Stimulated activated CD8-positive, alpha-beta memory T cell treated with anti-CD3 and anti-CD28 coated beads, Interleukin-15, amount 100 ng/mL, for 1 hour (primary cell): ENCODE results near the gene MIP.
"Not testable (repeated sequence)": the region's sequence is repeated elsewhere in the genome, so short reads cannot be mapped to it uniquely, and the experiment has no call there.

Experiments used
- DNase-seq: peaks from one replicate; pipeline ENCODE4 v3.0.0-alpha.2; 2020; ENCODE audit warnings: low read depth

MIP gene

GRCh38 chr12:56454557-56454956, at the start of gene MIP:
TSS of gene MIP (minus strand) at chr12:56454657. CDS start at chr12:56454613, 44 bp downstream.
- no peak for DNase-seq

- DNase-seq = not testable (repeated sequence)
Observed at GRCh38 chr12:56499879-56500278, 45.4 kb upstream of the MIP start.

GRCh38 chr12:56499452-56499851, 45.0 kb upstream of the MIP start:
- DNase-seq = not testable (repeated sequence)

DNA sequence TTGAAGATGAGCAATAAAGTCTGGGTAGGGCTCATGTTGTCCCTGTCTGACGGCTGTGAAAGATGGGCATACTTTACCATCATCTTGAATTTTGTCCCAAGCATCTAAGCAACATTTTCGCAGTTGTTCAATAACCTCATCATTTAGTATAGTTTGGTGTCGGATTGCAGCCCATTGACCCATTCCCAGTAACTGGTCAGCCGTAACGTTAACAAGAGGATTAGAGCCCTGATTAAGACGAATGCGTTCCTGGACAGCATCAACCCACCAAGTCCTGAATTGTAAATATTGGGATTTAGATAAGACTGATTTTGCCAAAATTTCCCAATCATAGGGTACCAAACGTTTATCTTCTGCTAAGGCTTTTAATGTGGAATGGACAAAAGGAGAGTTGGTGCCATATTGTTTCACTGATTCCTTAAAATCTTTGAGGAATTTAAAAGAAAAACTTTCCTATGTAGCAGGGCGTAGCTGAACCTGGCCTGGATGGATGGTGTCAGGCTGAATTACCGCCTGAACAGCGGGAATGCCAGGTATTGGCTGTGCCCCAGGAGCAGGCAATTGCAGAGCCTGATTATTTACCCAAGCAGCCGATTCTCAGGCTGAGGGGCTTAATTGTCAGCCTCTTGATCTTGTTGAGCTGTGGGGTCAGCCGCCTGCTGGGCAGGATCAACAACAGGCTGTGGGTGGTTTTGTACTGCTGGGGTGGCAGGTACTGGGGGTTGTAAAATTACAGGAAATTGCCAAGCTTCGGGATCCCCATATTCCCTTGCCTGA, 43.9 kb upstream of the MIP start:
- DNase-seq = not testable (repeated sequence)

DNA sequence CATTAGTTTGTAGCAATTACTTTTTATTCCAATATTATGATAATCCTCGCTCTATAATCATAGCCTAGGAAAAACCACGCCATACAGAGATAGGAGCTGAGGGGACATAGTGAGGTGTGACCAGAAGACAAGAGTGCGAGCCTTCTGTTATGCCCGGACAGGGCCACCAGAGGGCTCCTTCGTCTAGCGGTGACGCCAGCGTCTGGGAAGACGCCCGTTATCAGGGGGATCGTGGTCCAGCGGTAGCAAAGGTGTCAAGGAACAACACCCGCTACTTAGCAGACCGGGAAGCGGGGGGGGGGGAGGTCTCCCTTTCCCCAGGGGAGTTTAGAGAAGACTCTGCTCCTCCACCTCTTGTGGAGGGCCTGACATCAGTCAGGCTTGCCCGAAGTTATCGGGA, 42.2 kb upstream of the MIP start:
- DNase-seq = peak; percentile 42

DNA sequence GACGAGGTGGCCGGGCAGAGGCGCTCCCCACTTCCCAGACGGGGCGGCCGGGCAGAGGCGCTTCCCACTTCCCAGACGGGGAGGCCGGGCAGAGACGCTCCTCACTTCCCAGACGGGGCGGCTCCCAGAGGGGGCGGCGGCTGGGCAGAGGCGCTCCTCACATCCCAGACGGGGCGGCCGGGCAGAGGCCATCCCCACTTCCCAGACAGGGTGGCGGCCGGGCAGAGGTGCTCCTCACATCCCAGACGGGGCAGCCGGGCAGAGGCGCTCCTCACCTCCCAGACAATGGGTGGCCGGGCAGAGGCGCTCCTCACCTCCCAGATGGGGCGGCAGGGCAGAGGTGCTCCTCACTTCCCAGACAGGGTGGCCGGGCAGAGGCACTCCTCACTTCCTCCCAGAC, 40.0 kb upstream of the MIP start:
- not testable (repeated sequence) for DNase-seq

GRCh38 chr12:56494106-56494415, 39.6 kb upstream of the MIP start:
- DNase-seq = not testable (repeated sequence)

DNA sequence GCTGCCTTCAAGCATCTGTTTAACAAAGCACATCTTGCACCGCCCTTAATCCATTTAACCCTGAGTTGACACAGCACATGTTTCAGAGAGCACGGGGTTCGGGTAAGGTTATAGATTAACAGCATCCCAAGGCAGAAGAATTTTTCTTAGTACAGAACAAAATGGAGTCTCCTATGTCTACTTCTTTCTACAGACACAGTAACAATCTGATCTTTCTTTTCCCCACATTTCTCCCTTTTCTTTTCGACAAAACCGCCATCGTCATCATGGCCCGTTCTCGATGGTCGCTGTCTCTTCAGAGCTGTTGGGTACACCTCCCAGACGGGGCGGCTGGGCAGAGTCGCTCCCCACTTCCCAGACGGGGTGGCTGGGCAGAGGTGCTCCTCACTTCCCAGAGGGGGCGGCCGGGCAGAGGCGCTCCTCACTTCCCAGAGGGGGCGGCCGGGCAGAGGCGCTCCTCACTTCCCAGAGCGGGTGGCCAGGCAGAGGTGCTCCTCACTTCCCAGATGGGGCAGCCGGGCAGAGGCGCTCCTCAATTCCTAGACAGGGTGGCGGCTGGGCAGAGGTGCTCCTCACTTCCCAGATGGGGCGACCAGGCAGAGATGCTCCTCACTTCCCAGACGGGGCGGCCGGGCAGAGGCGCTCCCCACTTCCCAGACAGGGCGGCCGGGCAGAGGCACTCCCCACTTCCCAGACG, 39.1 kb upstream of the MIP start:
- not testable (repeated sequence) for DNase-seq

- DNase-seq = no peak
Observed at GRCh38 chr12:56490360-56490759, 35.9 kb upstream of the MIP start.

DNA sequence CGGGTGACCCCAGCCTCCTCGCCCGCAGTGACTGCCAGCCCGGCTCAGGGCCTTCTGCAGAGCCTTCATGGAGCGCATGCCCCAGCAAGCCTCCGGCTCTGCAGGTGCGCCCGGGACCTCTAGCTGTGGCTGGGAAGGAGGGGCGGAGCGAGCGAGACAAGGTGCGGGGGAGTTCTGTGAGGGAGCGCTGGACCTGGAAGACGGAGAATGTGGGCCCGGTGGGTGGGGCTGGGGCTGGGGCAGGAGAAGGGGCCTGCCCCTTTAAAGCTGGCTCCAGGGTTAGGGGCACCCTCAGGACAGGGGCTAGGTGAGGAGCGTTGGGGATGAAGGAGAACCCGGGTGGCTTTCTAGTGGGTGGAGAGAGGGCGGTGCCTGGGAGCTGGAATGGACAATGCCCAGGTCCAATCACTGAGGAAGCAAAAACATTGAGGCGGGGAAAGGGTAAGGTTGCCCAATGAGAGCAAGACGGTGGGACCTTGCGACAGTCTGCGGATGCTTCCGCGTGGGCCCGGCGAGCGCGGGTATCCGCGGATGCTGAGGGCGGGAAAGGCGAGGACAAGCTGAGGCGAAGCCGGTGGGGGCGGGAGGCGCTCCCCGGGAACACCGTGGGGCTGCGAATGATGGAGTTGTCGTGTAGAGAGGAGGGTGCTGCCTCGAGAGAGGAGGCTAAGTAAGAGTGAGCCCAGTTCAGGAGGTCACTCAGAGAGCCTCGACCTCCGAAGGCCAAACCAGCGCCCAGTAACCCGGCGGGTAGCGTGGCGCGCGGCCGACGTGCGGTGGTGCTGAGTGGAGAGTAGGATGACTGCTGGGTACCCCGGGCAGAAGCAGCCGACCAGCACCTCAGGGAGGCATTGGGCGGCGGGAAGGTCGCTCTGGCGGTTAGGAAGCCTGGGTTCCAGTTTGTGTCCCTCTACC, 33.8 kb upstream of the MIP start, which contains the start of gene GLS2:
GLS2 (minus strand) TSS at position 121 of the 915 bp plus-strand sequence; CDS start at position 78, 43 bp downstream.
- peak; percentile 46 for DNase-seq

- DNase-seq = no peak
Observed at GRCh38 chr12:56487448-56488040, 33.1 kb upstream of the MIP start.

- DNase-seq = no peak
Observed at GRCh38 chr12:56486694-56487093, 32.2 kb upstream of the MIP start.

DNA sequence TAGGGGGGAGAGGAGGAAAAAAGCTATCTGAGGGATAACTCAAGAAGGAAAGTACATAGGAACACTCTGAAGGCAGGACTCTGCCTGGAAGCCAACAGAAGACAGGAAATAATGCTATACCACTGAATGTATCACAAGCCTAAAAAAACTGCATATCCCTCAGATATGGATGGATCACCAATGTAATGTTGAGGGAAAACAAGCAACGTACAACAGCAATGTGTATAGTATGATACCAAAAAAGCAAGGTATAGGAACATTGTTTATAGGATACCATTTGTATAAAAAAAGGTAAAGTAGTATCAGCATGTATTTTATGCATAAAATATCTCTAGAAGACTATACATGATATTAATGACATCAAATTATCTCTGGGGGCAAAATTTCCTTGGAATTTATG, 30.1 kb upstream of the MIP start:
- no peak for DNase-seq

DNA sequence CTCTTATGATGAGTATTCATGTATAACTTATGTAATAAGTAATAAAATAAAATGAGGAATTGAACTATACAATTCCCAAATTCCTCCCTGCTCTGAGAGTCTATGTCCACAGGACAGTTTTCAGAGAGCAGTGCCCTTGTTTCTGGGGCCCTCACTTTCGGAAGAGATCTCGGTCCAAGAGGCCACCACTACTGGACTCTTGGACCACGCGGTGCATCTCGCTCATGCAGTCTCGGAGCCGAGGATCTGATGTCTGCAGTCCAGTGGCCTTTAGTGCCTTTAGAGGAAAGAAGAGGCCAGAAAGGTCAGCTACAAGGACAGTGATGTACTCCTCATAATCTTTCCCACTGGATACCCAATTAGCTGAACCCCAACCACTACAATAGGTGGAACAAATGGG, 25.2 kb upstream of the MIP start:
- DNase-seq = no peak

DNA sequence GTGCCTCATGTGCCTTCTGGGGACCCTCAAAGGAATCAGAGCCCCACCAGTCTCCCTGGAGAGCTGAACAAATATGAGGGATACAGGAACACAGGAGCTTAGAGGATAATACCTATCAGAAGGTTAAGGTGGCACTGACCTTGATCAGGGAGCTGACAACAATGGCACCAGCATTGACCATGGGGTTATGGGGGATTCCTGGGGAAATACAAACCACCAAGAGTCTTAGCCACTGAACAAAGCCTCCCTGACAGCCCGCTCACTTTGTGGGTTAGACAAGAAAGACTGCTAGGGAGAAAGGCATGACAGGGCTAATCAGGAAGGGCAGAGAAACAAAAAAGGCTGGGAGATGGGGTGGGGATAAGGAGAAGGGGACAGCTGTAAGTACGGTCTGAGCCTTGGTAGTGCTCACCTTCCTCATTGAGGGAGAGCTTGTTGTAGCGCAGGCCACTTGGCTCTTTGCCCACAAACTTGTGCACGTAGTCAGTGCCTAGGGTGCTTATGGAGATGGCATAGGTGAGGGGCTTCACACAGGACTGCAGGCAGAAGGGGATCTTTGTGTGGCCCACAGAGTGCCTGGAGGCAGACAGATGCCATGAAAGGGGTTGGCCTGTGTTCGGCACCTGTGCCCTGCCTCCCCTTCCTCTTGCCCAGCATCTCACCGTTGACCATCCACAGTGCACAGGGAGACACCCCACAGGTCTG, 23.2 kb upstream of the MIP start:
- DNase-seq = no peak

DNA sequence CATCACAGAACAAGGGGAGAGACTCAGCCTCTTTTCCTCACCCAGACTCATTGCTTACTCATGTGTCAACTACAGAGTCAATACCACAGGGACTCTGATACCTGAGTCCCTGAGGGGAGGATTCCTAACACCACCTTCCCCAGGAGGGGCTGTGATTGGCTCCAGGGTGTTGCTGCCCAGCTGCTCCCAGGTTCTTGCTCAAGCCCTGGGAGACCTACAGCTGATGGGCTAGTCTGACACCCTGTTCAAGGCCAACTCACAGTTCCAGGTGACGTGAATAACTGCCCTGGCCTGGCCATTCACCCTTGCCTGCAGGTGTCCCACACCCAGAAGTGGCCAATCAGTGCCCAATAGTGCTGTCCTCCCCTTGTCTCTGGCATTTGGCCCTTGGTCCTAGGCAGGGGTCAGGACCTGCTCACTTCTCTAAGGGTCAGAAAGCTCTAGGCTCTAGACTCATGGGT, 22.5 kb upstream of the MIP start:
- no peak for DNase-seq

DNA sequence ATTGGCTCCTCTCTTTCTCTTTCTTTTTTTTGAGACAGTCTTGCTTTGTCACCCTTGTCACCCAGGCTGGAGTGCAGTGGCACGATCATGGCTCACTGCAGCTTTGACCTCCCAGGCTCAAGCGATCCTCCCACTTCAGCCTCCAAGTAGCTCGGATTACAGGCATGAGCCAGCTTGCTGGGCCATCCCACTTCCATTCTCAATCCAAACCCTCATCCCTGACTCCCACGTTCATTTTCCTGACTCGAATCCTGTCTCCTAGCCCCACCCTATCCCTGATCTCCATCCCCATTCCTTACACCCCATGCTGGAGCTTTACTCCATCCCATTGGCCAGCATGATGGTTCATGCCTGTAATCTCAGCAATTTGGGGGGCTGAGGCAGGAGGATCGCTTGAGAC, 21.7 kb upstream of the MIP start:
- no peak for DNase-seq

DNA sequence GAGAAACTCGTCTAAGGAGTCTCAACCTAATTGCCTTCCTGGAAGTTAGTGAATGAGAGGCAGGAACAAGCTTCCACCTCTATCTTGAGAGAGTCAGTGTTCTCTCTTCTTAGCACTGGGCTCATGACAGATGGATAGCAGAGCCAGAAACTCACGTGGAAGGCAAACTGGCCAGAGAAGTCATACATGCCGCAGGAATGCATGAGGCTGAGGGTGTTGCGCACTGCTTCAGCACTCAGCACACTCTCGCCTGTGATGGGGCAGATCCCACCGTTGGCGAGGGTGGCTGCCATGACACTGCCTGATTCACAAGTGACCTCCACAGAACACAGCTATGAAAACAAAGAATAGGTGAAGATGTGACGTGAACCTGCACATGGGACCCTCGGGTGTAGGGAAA, 19.9 kb upstream of the MIP start:
- no peak for DNase-seq

DNA sequence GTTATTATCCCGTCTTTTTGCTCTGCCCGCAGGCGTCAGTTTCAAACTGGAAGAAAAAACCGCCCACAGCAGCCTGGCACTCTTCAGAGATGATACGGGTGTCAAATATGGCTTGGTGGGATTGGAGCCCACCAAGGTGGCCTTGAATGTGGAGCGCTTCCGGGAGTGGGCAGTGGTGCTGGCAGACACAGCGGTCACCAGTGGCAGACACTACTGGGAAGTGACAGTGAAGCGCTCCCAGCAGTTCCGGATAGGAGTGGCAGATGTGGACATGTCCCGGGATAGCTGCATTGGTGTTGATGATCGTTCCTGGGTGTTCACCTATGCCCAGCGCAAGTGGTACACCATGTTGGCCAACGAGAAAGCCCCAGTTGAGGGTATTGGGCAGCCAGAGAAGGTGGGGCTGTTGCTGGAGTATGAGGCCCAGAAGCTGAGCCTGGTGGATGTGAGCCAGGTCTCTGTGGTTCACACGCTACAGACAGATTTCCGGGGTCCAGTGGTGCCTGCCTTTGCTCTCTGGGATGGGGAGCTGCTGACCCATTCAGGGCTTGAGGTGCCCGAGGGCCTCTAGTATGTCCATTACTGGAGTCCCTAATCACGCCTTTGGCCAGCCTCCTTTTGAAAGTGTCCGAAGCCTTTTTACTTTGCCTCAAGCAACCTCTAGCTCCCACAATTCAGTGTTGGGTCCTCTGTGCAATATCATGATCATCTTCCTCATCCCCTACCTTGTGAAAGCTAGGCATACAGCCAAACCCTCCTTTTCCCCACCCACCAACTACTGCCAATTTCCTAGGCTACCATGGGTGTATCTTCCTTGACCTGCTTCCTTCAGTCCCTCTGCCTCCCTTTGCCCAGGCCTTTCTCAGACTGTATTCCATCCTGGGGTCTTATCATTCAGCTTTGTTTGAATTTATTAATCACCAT, 14.8 kb upstream of the MIP start:
- DNase-seq = no peak
